Fibroblast of pulmonary artery (primary cell): ENCODE results near the gene MAN1C1.

ENCODE experiments used
- DNase-seq: peaks from one replicate; pipeline ENCODE4 v3.0.0-alpha.2; 2010; ENCODE audit warnings: low read depth
- H3K4me3 ChIP-seq: replicated peaks from 2 replicates; pipeline ENCODE4 v1.5.1; 2011; ENCODE audit warnings: low read depth, mild to moderate bottlenecking, control low read depth, low read length, moderate library complexity
- TF ChIP-seq, protein P1 (sequence below): IDR thresholded peaks from 2 replicates; pipeline ENCODE4 v1.5.1; 2011; ENCODE audit warnings: mild to moderate bottlenecking, control low read depth, low read length, inconsistent platforms; ENCODE audit errors: missing control alignments

MAN1C1 gene

DNA sequence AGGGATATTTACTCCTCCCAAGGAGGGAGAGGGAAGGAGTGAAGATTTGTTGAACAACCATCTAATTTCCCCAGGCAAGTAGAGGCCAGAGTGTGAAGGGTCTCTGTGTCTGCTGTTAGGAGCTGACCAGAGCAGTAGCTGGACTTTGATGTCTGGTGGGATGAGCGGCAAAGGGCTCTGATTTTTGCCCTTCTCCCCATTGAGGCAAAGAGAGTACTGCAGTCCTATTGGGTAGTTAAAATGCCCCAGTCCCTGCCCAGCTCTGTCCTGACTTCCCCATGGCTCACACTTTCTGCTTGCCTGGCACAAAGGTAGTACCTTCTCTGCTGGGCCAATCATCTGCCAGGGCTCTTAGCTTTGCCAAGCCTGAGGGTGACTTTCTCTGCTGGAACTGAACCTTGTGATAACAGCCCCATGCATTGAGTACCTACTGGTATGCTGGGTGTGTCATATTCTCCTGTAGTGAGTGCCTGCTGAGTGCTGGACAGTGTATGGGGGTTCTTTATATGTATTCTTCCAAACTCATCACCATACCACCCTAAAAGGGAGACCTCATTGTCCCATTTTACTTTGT is 119.5 kb downstream of the MAN1C1 start:
- H3K4me3 ChIP-seq, result no peak overlapping the region
- TF ChIP-seq, protein P1, sequence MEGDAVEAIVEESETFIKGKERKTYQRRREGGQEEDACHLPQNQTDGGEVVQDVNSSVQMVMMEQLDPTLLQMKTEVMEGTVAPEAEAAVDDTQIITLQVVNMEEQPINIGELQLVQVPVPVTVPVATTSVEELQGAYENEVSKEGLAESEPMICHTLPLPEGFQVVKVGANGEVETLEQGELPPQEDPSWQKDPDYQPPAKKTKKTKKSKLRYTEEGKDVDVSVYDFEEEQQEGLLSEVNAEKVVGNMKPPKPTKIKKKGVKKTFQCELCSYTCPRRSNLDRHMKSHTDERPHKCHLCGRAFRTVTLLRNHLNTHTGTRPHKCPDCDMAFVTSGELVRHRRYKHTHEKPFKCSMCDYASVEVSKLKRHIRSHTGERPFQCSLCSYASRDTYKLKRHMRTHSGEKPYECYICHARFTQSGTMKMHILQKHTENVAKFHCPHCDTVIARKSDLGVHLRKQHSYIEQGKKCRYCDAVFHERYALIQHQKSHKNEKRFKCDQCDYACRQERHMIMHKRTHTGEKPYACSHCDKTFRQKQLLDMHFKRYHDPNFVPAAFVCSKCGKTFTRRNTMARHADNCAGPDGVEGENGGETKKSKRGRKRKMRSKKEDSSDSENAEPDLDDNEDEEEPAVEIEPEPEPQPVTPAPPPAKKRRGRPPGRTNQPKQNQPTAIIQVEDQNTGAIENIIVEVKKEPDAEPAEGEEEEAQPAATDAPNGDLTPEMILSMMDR, result no peak
- no peak for DNase-seq

DNA sequence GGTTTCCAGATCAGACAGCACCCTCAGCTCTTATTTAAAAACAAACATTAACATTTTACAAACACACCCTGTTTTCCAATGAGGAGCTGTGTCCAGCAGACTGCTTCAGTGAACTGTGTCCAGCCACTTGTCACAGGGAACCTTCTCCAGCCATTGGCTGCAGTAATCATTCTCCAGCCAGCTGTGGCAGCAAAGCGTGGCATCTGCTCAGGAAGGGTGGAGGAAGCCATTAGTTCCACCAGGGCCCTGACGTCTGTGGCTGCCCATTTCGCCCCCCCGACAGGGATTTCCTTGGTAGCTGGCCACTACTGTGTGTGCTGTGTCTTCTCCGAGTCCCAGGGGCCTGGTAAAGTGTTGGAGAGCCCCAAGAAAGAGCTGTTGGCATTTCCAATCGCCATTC is 120.5 kb downstream of the MAN1C1 start:
- H3K4me3 ChIP-seq, result no peak overlapping the region
- DNase-seq, result no peak
- TF ChIP-seq, protein P1, result no peak

DNA sequence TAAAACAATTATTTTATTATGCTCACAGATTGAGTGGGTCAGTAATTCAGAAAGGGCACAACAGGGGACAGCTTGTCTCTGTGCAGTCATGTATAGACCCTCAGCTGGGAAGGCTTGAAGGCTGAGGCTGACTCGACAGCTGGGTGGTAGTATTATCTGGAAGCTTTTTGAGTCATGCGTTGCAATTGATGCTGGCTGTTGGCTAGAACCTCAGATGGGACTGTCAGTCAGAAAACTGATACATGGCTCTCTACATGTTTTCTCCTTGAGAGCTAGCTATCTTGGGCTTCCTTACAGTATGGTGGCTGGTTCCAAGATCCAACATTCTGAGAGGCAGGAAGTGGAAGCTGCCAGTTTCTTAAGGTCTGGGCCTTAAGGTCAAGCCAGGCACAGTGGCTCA is 121.9 kb downstream of the MAN1C1 start:
- H3K4me3 ChIP-seq, result no peak overlapping the region
- no peak for DNase-seq
- TF ChIP-seq, protein P1, result no peak

DNA sequence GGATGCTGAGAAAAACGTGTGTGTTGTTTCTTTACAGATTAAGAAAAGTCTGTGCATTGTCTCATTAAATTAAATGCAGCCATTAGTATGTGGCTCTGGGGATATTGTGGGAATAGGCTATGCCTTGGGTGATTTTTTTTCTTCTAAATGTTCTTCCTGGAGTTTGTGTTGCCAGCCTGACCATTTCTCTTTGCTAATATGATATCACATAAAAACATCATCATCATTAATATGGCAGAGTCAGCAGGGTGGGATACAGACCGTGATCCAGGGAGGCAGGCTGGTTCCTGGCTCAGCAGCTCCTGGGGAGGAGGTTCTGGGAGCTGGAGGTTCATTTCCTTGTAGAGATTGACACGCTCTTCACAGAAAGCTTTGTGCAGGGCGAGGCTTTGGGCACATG is 122.8 kb downstream of the MAN1C1 start:
- TF ChIP-seq, protein P1, result no peak
- no peak overlapping the region for H3K4me3 ChIP-seq
- no peak for DNase-seq

DNA sequence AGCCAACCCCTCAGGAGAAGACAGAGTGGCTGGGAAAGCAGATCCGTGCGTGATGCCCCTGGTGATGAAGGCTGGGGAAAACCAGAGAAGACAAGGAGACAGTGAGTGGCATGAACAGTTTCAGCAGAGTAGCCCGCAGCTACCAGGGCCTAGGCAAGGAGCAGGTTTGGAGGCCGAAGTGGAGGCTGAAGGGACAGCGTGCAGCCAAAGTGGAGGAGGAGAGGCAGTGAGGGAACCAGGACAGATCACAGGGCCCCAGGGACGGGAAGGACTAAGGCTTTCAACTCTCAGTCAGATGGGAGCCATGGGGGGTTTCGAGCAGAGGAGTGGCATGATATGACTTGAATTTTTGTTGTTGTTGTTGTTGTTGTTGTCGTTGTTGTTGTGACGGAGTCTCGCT is 123.5 kb downstream of the MAN1C1 start:
- DNase-seq, result no peak
- H3K4me3 ChIP-seq, result no peak overlapping the region
- TF ChIP-seq, protein P1, result no peak

DNA sequence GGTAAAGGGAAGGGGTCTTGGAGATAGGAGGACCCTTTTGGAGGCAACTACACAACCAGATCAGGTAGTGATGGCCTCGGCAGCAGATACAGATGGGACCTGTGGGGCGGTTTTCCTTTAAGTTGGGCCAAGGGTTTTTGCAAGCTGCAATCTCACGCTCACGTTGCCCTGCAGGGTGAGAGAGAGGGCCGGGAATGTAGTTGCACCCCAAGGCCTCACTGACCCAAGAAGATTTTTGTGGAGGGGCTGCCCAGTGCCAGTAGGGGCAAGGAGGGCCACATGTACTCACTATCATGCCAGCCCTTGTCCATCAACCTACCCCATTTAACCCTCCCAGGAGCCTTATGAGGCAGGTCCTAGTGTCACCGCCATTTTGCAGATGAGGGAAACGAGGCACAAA is 125.7 kb downstream of the MAN1C1 start:
- DNase-seq, result no peak
- H3K4me3 ChIP-seq, result no peak overlapping the region
- TF ChIP-seq, protein P1, result no peak

DNA sequence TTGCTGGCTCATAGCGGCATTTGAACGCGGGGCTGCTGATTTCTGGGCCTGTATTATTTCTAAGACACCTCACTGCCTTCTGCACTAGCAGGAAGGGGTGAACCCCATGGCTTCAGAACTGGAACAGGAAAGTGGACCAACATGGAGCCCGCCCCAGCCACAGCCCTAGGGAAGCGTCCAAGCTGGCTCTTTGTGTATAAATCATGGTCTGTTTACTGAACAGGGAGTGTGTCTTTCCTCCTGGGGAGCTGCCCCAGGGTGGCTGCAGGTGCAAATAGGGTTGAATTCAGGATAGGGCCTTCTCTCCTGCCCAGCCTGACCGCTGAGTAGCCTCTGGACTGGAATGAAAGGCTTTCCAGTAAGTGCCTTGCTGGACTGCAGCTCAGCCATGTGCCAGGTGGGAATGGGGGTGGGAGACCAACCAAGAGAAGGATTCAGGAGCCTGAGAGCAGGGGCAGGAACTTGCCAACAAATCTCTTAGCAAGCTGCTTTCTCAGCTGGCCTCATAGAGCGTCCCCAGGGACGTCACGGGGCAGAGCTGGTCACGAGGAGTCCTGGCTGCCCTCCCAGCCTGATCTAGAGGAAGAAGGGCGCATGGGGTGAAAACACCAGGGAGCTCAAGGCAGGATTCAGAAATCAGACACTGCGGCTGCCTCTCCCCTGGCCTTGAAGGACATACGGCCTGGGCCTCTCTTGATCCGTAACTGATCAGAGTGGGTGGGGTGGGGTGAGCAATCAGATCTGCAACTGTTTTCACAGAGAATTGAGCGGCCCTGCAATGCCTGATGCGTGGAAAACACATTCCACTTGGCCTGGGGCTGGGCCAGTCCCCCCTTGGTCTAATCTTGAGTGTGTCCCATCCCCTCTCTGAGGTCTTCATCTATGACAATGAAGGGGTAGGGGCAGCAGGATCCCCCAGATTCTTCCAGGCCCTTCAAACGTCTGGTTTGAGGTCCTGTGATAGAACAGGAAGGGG is 126.9 kb downstream of the MAN1C1 start:
- H3K4me3 ChIP-seq, result no peak overlapping the region
- TF ChIP-seq, protein P1, result no peak
- peak; percentile 85 for DNase-seq
